Activated CD8-positive, alpha-beta T cell treated with anti-CD3 and anti-CD28 coated beads for 36 hours (primary cell): ENCODE results near the gene FAM149A. TPM values are rescaled to one million over a fixed set of nuclear protein-coding genes. Genes with fewer than 3 reads are reported as not detected.

Experiments used
- ATAC-seq: fragments of 200-7000 bp; cut with Tn5 transposase; one replicate; pipeline ENCODE4 v1.10.0; 2021; ENCODE audit warnings: mild to moderate bottlenecking, moderate library complexity
- CTCF ChIA-PET: fragments of 350-600 bp; sonication (Branson Sonifier 250); formaldehyde crosslinking; loops from one replicate; lab custom pipeline; 2021; ENCODE audit warnings: antibody characterized with exemption; lab: Charles Lee
- POLR2A ChIA-PET: fragments of 350-600 bp; sonication (Branson Sonifier 250); formaldehyde crosslinking; loops from one replicate; lab custom pipeline; 2021; ENCODE audit warnings: antibody characterized with exemption; lab: Charles Lee
- DNase-seq: peaks from one replicate; pipeline ENCODE4 v3.0.0-alpha.2; 2020
- H3K27ac Mint-ChIP-seq: one replicate; pipeline ENCODE4 v1.8.0; 2021; ENCODE audit warnings: mild to moderate bottlenecking, mixed read lengths
- H3K27me3 Mint-ChIP-seq: one replicate; pipeline ENCODE4 v1.8.0; 2021; ENCODE audit warnings: mixed read lengths
- H3K36me3 Mint-ChIP-seq: one replicate; pipeline ENCODE4 v1.8.0; 2021; ENCODE audit warnings: low read depth, mixed read lengths
- H3K4me1 Mint-ChIP-seq: one replicate; pipeline ENCODE4 v1.8.0; 2021; ENCODE audit warnings: low read depth, mixed read lengths
- H3K4me3 Mint-ChIP-seq: one replicate; pipeline ENCODE4 v1.8.0; 2021; ENCODE audit warnings: mild to moderate bottlenecking, moderate library complexity, mixed read lengths
- H3K9me3 Mint-ChIP-seq: one replicate; pipeline ENCODE4 v1.8.0; 2021; ENCODE audit warnings: mixed read lengths
- intact Hi-C: fragments of 100-400 bp; cut with micrococcal nuclease; formaldehyde crosslinking; loops from one replicate; pipeline ENCODE4 v1.10.0; 2022
- total RNA-seq, 2 experiments: library from RNA; stranded (reverse); gene quantifications; one replicate each; pipeline ENCODE4 v1.2.3, GENCODE V29; 2021
- TF ChIP-seq, protein P1 (sequence below): fragments of 200-600 bp; IDR thresholded peaks from one replicate; pipeline ENCODE4 v1.8.0; 2022; ENCODE audit warnings: antibody characterized with exemption, mild to moderate bottlenecking

Gene FAM149A
- total RNA-seq, 2 experiments from 2014 or later: 0.38 to 0.52 TPM

- no peak overlapping the region for H3K4me3 Mint-ChIP-seq
- no peaks in the 10 kb centered on the region for H3K27me3 Mint-ChIP-seq
- H3K36me3 Mint-ChIP-seq: peaks cover 2% of the 10 kb centered on the region
- TF ChIP-seq, protein P1, sequence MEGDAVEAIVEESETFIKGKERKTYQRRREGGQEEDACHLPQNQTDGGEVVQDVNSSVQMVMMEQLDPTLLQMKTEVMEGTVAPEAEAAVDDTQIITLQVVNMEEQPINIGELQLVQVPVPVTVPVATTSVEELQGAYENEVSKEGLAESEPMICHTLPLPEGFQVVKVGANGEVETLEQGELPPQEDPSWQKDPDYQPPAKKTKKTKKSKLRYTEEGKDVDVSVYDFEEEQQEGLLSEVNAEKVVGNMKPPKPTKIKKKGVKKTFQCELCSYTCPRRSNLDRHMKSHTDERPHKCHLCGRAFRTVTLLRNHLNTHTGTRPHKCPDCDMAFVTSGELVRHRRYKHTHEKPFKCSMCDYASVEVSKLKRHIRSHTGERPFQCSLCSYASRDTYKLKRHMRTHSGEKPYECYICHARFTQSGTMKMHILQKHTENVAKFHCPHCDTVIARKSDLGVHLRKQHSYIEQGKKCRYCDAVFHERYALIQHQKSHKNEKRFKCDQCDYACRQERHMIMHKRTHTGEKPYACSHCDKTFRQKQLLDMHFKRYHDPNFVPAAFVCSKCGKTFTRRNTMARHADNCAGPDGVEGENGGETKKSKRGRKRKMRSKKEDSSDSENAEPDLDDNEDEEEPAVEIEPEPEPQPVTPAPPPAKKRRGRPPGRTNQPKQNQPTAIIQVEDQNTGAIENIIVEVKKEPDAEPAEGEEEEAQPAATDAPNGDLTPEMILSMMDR: no peak
- ATAC-seq: no peak
- H3K9me3 Mint-ChIP-seq: no peaks in the 10 kb centered on the region
- CTCF ChIA-PET: interaction anchor here (0.7 to 1.8 kb wide), 2 partner anchors 10 to 21 kb away, joined by 3 to 13 read pairs; partner anchors contain the start of gene CYP4V2
- no peak for DNase-seq
- H3K4me1 Mint-ChIP-seq: peaks cover 11% of the 10 kb centered on the region
- intact Hi-C loops: no loop called here
- no peak overlapping the region for H3K27ac Mint-ChIP-seq
- POLR2A ChIA-PET: interaction anchor here (0.7 kb wide), 1 partner anchor 10 kb away, joined by 4 read pairs; no protein-coding TSS in a partner anchor
Measured at GRCh38 chr4:186202490-186203140, 98.1 kb downstream of the FAM149A start.

DNA sequence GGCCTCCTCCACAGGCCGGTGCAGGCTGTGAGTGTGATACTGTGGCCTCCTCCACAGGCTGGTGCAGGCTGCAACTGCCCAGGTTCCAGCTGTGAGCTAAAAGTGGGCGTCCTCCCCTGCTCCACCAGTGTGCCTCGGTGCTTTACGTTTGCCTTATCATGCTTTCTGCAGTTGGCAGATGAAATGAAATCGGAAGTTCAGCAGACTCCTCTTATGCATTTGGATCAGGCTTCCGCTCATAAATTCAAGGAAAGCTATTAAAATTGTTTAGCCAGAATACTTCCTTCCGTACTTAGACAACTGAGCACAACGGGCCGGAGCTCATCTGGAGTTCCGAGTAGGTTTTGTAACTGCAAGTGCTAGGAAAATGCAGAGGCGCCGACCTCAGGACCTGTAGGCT lies 98.9 kb downstream of the FAM149A start:
- POLR2A ChIA-PET: no interaction called here
- intact Hi-C loops: no loop called here
- TF ChIP-seq, protein P1: no peak

DNA sequence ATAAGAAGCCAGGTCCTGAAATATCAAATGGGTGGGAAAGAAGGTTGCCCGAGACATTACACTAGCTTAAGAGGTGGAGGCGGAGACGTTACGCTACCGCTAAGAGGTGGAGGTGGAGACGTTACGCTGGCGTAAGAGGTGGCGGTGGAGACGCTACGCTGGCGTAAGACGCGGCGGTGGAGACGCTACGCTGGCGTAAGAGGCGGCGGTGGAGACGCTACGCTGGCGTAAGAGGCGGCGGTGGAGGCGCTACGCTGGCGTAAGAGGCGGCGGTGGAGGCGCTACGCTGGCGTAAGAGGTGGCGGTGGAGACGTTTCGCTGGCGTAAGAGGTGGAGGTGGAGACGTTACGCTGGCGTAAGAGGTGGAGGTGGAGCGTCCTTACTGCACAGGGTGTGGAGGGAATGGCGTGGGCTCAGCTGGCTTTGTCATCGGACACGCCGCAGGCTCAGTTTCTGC lies 99.6 kb downstream of the FAM149A start:
- Mint-ChIP-seq H3K27me3 (no peaks in the 10 kb centered on the region), H3K36me3 (peaks cover 6% of the 10 kb centered on the region), H3K27ac (peak overlapping the region; percentile 42), H3K9me3 (no peaks in the 10 kb centered on the region), H3K4me3 (peak overlapping the region; percentile 40), H3K4me1 (peaks cover 11% of the 10 kb centered on the region)
- DNase-seq (peak; percentile 33), ATAC-seq (peak; percentile 50)
- ChIA-PET POLR2A (no interaction called here), CTCF (interaction anchor here (1.4 kb wide), 1 partner anchor 10 kb away, joined by 3 read pairs; no protein-coding TSS in a partner anchor)
- intact Hi-C loops: no loop called here
- TF ChIP-seq, protein P1: no peak

More for the DNA sequence above, 98.9 kb downstream of the FAM149A start:
- Mint-ChIP-seq H3K9me3 (no peaks in the 10 kb centered on the region), H3K36me3 (no peaks in the 10 kb centered on the region), H3K4me1 (peaks cover 11% of the 10 kb centered on the region), H3K4me3 (peak overlapping the region; percentile 11), H3K27me3 (no peaks in the 10 kb centered on the region), H3K27ac (no peak overlapping the region)
- no peak for ATAC-seq
- CTCF ChIA-PET: interaction anchor here (1.4 kb wide), 1 partner anchor 9 kb away, joined by 3 read pairs; no protein-coding TSS in a partner anchor
- DNase-seq: no peak

DNA sequence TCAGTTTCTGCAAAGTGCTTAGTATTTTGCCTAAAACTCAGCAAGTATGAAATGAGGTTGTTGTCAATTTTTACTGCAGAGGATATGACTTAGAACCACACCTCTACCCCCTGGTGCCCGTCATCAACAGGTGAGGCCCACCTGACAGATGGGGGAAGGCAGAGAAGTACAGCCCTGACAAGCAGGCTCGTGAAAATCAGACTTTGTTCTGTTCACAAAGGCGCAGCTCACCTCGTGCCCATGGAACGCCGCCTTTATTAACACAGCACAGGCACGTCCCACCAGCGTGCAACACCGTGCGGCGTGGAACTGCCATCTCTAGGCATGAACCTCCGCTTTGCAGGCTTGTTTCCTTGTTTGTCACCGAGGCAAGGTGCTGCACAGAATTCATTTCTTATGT lies 100.2 kb downstream of the FAM149A start:
- TF ChIP-seq, protein P1: no peak
- POLR2A ChIA-PET: no interaction called here
- no peaks in the 10 kb centered on the region for H3K27me3 Mint-ChIP-seq
- no peak for ATAC-seq
- no peak for DNase-seq
- H3K27ac Mint-ChIP-seq: peak overlapping the region; percentile 42
- peaks cover 11% of the 10 kb centered on the region for H3K4me1 Mint-ChIP-seq
- peaks cover 3% of the 10 kb centered on the region for H3K9me3 Mint-ChIP-seq
- H3K4me3 Mint-ChIP-seq: peak overlapping the region; percentile 40
- intact Hi-C loops: no loop called here
- peaks cover 12% of the 10 kb centered on the region for H3K36me3 Mint-ChIP-seq
- CTCF ChIA-PET: no interaction called here

DNA sequence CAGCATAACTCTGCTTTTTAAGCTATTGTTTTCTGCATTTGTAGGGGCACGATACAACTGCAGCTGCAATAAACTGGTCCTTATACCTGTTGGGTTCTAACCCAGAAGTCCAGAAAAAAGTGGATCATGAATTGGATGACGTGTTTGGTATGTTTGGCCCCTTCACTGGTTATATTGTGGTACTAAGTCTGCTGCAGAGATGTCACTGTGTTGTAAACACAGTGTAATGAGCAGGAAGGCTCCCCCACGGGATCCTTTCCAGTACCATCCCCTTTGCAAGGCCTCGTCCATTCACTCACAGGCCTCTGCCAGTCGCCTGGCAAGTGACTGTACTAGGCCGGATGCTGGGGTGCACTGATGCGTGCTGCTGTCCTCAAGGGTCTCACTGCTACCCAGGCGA lies 100.7 kb downstream of the FAM149A start:
- Mint-ChIP-seq H3K4me3 (no peak overlapping the region), H3K27me3 (no peaks in the 10 kb centered on the region), H3K4me1 (peaks cover 11% of the 10 kb centered on the region), H3K36me3 (peaks cover 15% of the 10 kb centered on the region), H3K27ac (no peak overlapping the region), H3K9me3 (peaks cover 3% of the 10 kb centered on the region)
- ChIA-PET POLR2A (no interaction called here), CTCF (no interaction called here)
- intact Hi-C loops: no loop called here
- TF ChIP-seq, protein P1: no peak
- ATAC-seq (no peak), DNase-seq (no peak)
